ENCODE results near the gene CEACAM3.
A peak's percentile ranks its signal among the peaks of the same experiment; 100 is the strongest.
"Not testable (repeated sequence)": the region's sequence is repeated elsewhere in the genome, so short reads cannot be mapped to it uniquely, and the experiment has no call there.

The CEACAM3 gene

GRCh38 chr19:41796362-41796761 is at the start of gene CEACAM3:
TSS of gene CEACAM3 (plus strand) at chr19:41796587. CDS start at chr19:41796678, 91 bp downstream.
- no peak for DNase-seq

DNA sequence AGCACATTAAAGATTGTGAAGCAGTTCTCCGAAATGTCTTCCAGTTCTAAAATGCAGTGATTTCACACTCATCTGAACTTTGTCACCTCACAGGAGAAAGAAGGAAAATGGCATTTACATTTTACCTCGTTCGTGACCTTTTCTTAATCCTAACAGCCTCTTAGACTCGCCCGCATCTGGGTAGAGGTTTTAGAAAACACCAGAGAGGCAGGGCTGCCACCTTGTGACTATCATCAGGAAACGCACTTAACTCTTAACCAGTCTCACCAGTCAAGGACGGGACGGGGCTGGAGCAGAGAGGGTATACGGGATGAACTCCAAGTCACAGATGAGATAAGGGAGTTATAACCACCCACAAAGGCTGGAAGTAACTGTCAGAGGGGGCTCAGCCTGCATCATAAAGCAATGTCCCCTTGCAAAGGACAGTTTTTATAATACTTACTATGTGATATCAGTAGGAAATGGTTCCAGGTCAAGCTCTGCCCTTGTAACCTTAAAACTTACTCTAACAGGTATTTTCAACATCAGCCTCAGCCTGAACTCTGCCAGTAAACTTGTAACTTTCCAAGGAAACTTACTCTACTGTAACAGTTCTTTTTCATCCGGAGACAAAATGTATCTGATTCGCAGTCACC is 49.7 kb upstream of the CEACAM3 start:
- DNase-seq, result peak; percentile 78

GRCh38 chr19:41748012-41748411 is 48.4 kb upstream of the CEACAM3 start:
- DNase-seq, result no peak

DNA sequence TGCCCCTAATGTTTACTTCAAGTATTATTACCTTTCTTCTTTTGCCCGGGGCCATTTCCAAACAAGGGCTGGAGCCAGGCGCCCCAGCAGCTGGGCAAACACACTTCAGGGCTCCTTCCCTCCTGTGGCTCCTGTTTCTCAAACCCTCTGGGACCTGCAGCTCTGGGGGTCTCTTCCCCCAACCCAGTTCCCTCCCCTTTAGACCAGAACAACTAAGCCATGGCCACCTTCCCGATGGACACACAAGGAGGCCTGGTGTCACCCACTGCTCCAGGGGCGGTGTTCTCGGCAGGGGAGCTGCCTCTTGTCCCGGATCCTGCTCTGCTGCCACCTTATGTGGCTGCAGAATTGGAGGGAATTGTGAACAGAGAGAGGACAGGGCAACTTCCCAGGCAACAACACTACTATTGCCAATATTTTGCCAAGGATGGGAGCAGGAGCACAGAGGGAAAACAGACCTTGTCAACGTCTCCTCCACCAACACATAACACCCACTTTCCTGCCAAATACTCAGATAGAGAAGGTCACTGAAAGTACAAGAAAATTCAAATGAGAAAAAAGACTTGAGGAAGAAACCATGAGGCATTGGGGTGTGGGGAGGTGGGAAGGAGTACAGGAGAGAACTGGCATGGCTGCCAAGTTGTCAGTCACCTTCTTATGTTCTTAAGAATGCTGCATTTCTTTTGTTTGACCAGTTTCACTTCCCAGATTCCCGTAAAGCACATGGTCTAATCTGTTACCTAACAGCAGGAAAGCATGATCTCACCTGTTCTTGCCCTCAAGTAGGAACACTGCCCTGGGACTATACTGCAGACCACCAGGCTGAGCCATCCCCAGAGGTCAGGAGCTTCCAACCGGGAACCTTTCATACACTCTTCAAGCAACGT is 45.9 kb upstream of the CEACAM3 start:
- DNase-seq, result not testable (repeated sequence)

GRCh38 chr19:41753159-41753558 is 43.2 kb upstream of the CEACAM3 start:
- no peak for DNase-seq

DNA sequence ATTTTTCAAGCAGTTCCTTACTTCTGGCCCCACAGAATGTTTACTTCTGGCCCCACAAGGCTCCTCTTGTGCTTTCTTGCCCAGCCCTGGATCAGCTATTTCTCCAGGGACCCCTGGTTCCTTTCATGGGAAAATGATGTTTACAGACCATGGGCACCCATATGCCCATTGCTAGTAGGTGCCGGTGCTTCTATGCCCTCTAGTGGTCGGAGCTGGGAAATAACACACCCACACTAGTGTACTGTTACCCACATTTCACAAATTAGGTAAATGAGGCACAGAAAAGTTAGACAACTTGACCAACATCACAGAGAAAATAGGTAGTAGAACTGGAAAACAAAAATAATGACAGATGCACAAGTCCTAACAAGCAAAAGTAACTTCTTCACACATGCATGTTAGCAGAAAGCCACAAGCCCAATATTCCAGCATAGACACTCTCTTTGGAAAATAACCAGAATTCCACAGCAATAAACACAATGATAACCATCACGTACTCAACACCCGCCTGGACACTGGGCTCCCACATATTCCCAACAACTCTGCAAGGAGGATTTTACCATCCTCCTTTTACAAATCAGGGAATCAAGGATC is 42.4 kb upstream of the CEACAM3 start:
- DNase-seq, result no peak

- DNase-seq, result no peak
These were observed 41.0 kb upstream of the CEACAM3 start, which contains the start of gene CEACAM6 for GRCh38 chr19:41755328-41755913. TSS of gene CEACAM6 (plus strand) at chr19:41755530. CDS start at chr19:41755639, 109 bp downstream.

GRCh38 chr19:41758846-41759245 is 37.5 kb upstream of the CEACAM3 start:
- no peak for DNase-seq

- no peak for DNase-seq
These were observed 29.3 kb upstream of the CEACAM3 start for GRCh38 chr19:41767115-41767514.

- not testable (repeated sequence) for DNase-seq
These were observed 28.3 kb upstream of the CEACAM3 start for GRCh38 chr19:41768105-41768504.

DNA sequence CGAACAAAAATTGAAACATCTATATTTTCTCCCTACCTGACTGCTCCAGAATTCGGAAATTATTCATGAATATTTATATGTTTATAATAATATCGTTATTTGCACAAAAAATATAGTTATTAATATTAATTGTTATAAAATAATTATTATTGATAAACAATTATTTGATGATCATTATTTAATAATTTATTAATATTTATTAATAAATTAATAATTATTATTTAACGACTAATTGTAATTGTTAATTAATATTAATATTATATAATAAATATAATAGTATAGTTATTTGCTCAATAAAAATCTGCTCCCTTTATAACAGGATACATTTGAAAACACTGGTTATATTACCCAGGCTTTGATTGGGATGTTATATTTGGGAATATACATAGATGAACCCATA is 26.8 kb upstream of the CEACAM3 start:
- DNase-seq, result no peak

GRCh38 chr19:41771410-41771809 is 25.0 kb upstream of the CEACAM3 start:
- no peak for DNase-seq

DNA sequence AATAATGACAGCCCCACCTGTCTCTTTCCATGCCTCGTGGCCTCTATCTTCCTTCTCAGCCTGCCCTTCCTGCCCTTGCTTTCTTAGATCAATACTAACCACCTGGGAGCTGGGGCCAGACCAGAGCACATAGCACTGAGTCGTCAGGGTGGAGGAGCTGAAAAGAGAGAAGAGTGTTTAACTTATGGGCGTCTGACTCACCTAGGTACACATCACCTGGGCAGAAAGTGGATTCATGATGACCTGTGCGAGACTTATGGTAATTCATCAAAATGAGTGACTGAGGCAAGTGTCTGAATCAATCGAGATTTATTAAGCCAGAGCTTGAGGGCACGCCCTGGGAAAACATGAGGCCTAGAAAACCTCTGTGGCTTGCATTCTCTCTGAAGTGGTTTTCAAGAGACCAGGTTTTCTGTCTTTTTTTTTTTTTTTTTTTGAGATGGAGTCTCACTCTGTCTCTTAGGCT is 21.8 kb upstream of the CEACAM3 start:
- DNase-seq, result peak; percentile 99

DNA sequence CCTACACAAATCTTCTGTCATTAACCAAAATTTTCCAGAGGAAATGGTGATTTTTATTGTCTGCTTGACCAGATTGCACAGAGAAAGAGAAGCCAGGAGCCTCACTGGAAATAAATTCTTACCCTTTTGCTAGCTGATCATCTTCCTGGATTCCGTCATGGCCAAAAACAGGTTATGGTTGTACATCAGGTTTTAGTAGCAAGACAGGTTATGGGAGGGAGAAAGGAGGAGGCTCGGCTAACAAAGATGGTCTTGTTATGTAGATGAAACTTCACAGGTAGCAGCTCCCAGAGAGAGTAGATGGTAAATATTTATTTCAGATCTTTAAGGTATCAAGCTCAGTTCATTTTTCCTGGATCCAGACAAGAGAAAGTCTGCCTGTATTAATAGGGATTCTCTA is 19.7 kb upstream of the CEACAM3 start:
- DNase-seq, result no peak

GRCh38 chr19:41783612-41784011 is 12.8 kb upstream of the CEACAM3 start:
- no peak for DNase-seq

DNA sequence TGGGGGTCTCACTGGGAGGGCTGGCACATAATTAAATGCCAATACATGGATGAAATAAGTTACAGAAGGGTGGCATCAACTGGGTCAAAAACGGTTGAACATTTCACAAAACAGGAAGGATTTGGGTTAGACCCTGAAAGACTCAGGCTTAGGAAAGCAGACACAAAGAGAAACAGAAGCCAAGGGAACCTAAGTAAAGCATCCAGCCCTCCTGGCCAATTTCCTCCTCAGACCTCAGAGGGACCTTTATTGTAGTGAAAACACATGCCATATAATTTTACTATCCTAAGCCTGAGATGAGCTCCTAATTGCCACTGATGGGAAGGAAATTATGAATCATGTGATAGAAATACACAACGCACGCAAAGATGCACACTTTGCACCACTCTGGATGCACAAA is 12.1 kb upstream of the CEACAM3 start:
- no peak for DNase-seq

GRCh38 chr19:41784743-41785142 is 11.6 kb upstream of the CEACAM3 start:
- no peak for DNase-seq

GRCh38 chr19:41785653-41786052 is 10.7 kb upstream of the CEACAM3 start:
- peak; percentile 68 for DNase-seq

DNA sequence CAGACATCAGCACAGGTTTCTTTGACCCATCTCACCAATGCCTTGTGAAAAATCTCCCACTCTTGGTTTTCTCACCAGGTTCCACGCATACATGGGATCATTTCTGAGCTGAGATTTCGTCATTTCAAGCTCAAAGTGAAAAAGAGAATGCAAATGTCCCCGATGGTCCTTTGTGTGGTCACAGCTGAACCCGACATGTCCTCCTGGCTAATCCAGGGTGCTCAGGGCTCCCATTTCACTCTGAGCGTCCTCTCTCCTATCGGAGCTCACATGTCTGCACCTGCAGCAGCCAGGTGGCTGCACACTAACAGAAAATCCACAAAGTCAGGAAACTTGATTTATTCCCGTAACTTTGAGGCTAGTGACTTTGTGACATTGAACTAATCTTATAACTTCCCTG is 9.3 kb upstream of the CEACAM3 start:
- DNase-seq, result no peak

DNA sequence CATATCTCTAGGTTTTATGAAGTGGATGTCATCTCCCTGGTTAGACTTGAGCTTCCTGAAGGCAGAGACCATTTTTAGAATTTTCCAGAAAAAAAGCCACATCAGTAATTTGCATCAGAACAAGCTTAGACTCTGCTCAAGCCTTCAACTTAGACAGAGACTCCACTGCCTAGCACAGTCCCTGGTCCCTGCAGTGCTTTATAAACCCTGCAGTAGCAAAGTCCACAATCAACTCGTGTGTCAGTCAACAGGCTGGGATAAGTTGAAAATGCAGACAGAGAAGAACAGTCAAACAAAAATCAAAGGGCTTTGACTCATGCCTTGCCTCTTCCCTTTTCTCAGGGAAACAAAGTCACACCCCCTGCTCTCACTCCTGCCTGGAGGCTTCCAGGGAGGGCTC is 7.9 kb upstream of the CEACAM3 start:
- not testable (repeated sequence) for DNase-seq

GRCh38 chr19:41789053-41789452 is 7.3 kb upstream of the CEACAM3 start:
- peak; percentile 26 for DNase-seq

- peak; percentile 27 for DNase-seq
These were observed 3.6 kb upstream of the CEACAM3 start for GRCh38 chr19:41792513-41793413.
